K562 (cell line): Measurements from ENCODE around the gene CPVL. TPM values are rescaled to one million over a fixed set of nuclear protein-coding genes. Genes with fewer than 3 reads are reported as not detected.

ENCODE experiments used
- CBX8 ChIP-seq: fragments of 200-600 bp; sonication (generic); IDR thresholded peaks from 2 replicates; pipeline ENCODE4 v1.6.1; 2012; ENCODE audit warnings: borderline replicate concordance, mixed run types, low read depth, mild to moderate bottlenecking, moderate library complexity, mixed read lengths, low read length, control low read depth, inconsistent platforms; ENCODE audit not compliant: poor library complexity, severe bottlenecking; ENCODE audit errors: extremely low read depth
- DIDO1 ChIP-seq: fragments of 450-650 bp; IDR thresholded peaks from 2 replicates; pipeline ENCODE4 v1.6.1; 2016; ENCODE audit warnings: low read depth, missing biosample characterization, missing genetic modification characterization
- FOXA3 ChIP-seq, 2 experiments: fragments of 450-650 bp in 1 of 2; sonication (generic) in 1 of 2; formaldehyde crosslinking; IDR thresholded peaks in 1 of 2; conservative IDR thresholded peaks in 1 of 2; 2 replicates each; pipeline versions ENCODE4 v1.4.0 to v1.8.0; 2020 to 2022; ENCODE audit warnings: mild to moderate bottlenecking in 2 of 2, missing genetic modification reagents in 1 of 2
- MTA3 ChIP-seq: fragments of 450-650 bp; formaldehyde crosslinking; IDR thresholded peaks from 2 replicates; pipeline ENCODE4 v1.6.1; 2017; ENCODE audit warnings: mild to moderate bottlenecking, borderline replicate concordance
- PML ChIP-seq: IDR thresholded peaks from 2 replicates; pipeline ENCODE4 v1.6.1; 2012; ENCODE audit warnings: low read length, inconsistent platforms
- PTRF ChIP-seq: fragments of 450-650 bp; IDR thresholded peaks from 2 replicates; pipeline ENCODE4 v1.6.1; 2016; ENCODE audit warnings: mild to moderate bottlenecking, missing genetic modification characterization, missing compliant biosample characterization
- SMC3 ChIP-seq: conservative IDR thresholded peaks from 2 replicates; pipeline ENCODE4 v1.6.1; 2011; ENCODE audit warnings: low read depth, low read length, improper control_type of control experiment; ENCODE audit not compliant: insufficient read depth
- TEAD2 ChIP-seq: fragments of 450-650 bp; IDR thresholded peaks from 2 replicates; pipeline ENCODE4 v1.6.1; 2016; ENCODE audit warnings: missing genetic modification characterization, control low read depth, missing compliant biosample characterization
- TSHZ1 ChIP-seq: fragments of 250-450 bp; sonication (Bioruptor Pico); IDR thresholded peaks from 2 replicates; pipeline ENCODE4 v1.4.0; 2020; ENCODE audit warnings: mild to moderate bottlenecking, moderate library complexity
- U2AF1 ChIP-seq: fragments of 200-400 bp; formaldehyde crosslinking; optimal IDR thresholded peaks from 2 replicates; pipeline ENCODE3; 2017; ENCODE audit warnings: mild to moderate bottlenecking, low read depth, low read length, moderate library complexity
- XRCC5 ChIP-seq: fragments of 200-400 bp; formaldehyde crosslinking; IDR thresholded peaks from 2 replicates; pipeline ENCODE4 v1.6.1; 2017; ENCODE audit warnings: low read depth, mild to moderate bottlenecking, low read length
- ZBTB7A ChIP-seq: IDR thresholded peaks from 2 replicates; pipeline ENCODE4 v1.6.1; 2011; ENCODE audit warnings: low read depth, mild to moderate bottlenecking, low read length, moderate library complexity, borderline replicate concordance; ENCODE audit not compliant: control insufficient read depth
- ZNF174 ChIP-seq: fragments of 250-450 bp; sonication (Bioruptor Pico); IDR thresholded peaks from 2 replicates; pipeline ENCODE4 v1.4.0; 2020; ENCODE audit warnings: mild to moderate bottlenecking
- ZNF239 ChIP-seq: fragments of 250-450 bp; sonication (Bioruptor Pico); IDR thresholded peaks from 2 replicates; pipeline ENCODE4 v1.4.0; 2020; ENCODE audit warnings: mild to moderate bottlenecking
- polyA plus RNA-seq, 8 experiments: library from polyadenylated mRNA; depleted of rRNA in 4 of 8; stranded (reverse) in 5 of 8; unstranded in 3 of 8; fragments of >200 nt; fragmentation: Nextera tagmentation in 2 of 8; fragmentation: Illumina TruSeq in 1 of 8; extraction: Ambion mirVana in 2 of 8; extraction: Trizol in 1 of 8; gene quantifications; 2 replicates each; pipeline versions ENCODE4 v1.2.1 to v1.2.3, GENCODE V29; 2011 to 2014; ENCODE audit warnings: inconsistent platforms in 1 of 8, missing spikeins in 1 of 8
- total RNA-seq, 7 experiments: library from RNA; depleted of rRNA in 6 of 7; stranded (reverse); fragments of >200 nt in 6 of 7; fragmentation: Illumina TruSeq in 2 of 7; extraction: Trizol in 2 of 7; gene quantifications; 2 replicates each; pipeline versions ENCODE4 v1.2.1 to v1.2.3, GENCODE V29; 2011 to 2021; ENCODE audit warnings: low replicate concordance in 1 of 7
- TF ChIP-seq, protein P1 (sequence below), 2 experiments: fragments of 450-650 bp; conservative IDR thresholded peaks; 2 replicates each; pipeline ENCODE4 v1.6.1; 2017; ENCODE audit warnings: mild to moderate bottlenecking in 2 of 2, moderate library complexity in 2 of 2
- TF ChIP-seq, protein P2 (sequence below): IDR thresholded peaks from 2 replicates; pipeline ENCODE4 v1.6.1; 2011; ENCODE audit warnings: borderline replicate concordance, low read depth, mild to moderate bottlenecking, moderate library complexity, low read length; ENCODE audit not compliant: insufficient read depth, poor library complexity, severe bottlenecking
- TF ChIP-seq, protein P3 (sequence below): sonication (generic); formaldehyde crosslinking; IDR thresholded peaks from 2 replicates; pipeline ENCODE4 v1.8.0; 2022; ENCODE audit warnings: mild to moderate bottlenecking, low read depth, missing genetic modification reagents

CPVL gene
- total and polyA plus RNA-seq, 9 of the 15 experiments (the other 6 are each of a cell fraction or from before 2014, with no cell fraction given), result 0.89 to 2.4 (median 1.5) TPM

- TF ChIP-seq, protein P1, sequence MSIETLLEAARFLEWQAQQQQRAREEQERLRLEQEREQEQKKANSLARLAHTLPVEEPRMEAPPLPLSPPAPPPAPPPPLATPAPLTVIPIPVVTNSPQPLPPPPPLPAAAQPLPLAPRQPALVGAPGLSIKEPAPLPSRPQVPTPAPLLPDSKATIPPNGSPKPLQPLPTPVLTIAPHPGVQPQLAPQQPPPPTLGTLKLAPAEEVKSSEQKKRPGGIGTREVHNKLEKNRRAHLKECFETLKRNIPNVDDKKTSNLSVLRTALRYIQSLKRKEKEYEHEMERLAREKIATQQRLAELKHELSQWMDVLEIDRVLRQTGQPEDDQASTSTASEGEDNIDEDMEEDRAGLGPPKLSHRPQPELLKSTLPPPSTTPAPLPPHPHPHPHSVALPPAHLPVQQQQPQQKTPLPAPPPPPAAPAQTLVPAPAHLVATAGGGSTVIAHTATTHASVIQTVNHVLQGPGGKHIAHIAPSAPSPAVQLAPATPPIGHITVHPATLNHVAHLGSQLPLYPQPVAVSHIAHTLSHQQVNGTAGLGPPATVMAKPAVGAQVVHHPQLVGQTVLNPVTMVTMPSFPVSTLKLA (conservative IDR thresholded peaks at IDR 0.05), result no peak
- peak; percentile 55 for TF ChIP-seq SMC3
- TF ChIP-seq, protein P2, sequence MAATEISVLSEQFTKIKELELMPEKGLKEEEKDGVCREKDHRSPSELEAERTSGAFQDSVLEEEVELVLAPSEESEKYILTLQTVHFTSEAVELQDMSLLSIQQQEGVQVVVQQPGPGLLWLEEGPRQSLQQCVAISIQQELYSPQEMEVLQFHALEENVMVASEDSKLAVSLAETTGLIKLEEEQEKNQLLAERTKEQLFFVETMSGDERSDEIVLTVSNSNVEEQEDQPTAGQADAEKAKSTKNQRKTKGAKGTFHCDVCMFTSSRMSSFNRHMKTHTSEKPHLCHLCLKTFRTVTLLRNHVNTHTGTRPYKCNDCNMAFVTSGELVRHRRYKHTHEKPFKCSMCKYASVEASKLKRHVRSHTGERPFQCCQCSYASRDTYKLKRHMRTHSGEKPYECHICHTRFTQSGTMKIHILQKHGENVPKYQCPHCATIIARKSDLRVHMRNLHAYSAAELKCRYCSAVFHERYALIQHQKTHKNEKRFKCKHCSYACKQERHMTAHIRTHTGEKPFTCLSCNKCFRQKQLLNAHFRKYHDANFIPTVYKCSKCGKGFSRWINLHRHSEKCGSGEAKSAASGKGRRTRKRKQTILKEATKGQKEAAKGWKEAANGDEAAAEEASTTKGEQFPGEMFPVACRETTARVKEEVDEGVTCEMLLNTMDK, result peak; percentile 37
- no peak for TF ChIP-seq XRCC5
- no peak for TF ChIP-seq MTA3
- TF ChIP-seq FOXA3 (CRISPR knock-in tag; conservative IDR thresholded peaks at IDR 0.05 in 1 of 2, IDR thresholded peaks at IDR 0.05 in 1 of 2), result no peak
- TF ChIP-seq DIDO1 (tag), result no peak
- TF ChIP-seq PTRF, result no peak
- TF ChIP-seq PML, result no peak
- no peak for TF ChIP-seq TSHZ1 (CRISPR knock-in tag)
- TF ChIP-seq CBX8, result no peak
- no peak for TF ChIP-seq ZNF174 (CRISPR knock-in tag)
- no peak for TF ChIP-seq ZBTB7A
- TF ChIP-seq, protein P3, sequence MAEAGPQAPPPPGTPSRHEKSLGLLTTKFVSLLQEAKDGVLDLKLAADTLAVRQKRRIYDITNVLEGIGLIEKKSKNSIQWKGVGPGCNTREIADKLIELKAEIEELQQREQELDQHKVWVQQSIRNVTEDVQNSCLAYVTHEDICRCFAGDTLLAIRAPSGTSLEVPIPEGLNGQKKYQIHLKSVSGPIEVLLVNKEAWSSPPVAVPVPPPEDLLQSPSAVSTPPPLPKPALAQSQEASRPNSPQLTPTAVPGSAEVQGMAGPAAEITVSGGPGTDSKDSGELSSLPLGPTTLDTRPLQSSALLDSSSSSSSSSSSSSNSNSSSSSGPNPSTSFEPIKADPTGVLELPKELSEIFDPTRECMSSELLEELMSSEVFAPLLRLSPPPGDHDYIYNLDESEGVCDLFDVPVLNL (CRISPR knock-in tag), result no peak
- no peak for TF ChIP-seq U2AF1
- no peak for TF ChIP-seq TEAD2 (tag)
- TF ChIP-seq ZNF239 (CRISPR knock-in tag), result no peak
Observed at GRCh38 chr7:29189743-29190201, 43.4 kb upstream of the CPVL start (continued).
